ENCODE measurements around the gene PDE8A.
A peak's percentile ranks its signal among the peaks of the same experiment; 100 is the strongest.

Gene PDE8A

DNA sequence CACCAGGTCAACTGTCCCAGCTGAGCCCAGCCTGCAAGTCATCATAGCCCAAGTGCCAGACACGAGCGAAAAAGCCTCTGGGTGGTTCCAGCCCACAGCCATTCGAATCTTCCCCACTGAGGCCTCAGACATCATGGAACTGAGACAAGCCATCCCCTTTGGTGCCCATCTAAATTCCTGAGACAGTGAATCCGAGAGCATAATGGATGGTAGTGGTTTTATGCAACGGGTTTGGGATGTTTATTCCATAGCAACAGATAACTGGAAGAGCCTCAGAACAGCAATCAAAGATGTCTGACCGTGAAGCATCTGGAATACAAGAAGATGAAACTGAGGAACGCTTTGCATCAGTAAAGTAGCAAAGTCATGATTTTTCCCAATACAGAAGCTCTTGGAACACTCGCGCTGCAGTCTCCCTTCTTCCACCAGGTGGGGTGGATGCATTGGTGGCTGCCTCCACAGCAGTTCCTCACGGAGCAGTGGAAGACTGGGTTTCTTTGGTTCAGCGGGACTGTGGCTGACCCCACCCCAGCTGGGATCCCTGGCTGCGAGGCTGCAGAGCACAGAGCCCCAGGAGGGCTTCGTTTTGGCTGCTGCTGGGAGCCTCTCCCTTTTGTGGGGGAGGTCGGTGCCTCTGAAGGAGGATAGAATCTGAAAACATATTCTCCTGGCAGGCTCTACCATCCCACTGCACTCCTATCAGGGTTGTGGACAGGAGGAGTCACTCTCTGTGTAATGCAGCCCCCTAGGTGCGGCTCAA is 26.4 kb upstream of the PDE8A start (continued):
- TF ChIP-seq, protein P1, sequence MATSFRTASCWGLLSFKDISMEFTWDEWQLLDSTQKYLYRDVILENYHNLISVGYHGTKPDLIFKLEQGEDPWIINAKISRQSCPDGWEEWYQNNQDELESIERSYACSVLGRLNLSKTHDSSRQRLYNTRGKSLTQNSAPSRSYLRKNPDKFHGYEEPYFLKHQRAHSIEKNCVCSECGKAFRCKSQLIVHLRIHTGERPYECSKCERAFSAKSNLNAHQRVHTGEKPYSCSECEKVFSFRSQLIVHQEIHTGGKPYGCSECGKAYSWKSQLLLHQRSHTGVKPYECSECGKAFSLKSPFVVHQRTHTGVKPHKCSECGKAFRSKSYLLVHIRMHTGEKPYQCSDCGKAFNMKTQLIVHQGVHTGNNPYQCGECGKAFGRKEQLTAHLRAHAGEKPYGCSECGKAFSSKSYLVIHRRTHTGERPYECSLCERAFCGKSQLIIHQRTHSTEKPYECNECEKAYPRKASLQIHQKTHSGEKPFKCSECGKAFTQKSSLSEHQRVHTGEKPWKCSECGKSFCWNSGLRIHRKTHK (tag by site-specific recombination; IDR thresholded peaks at IDR 0.05) = no peak
- TF ChIP-seq ZNF654 (tag by site-specific recombination; IDR thresholded peaks at IDR 0.05; ENCODE audit: low read depth) (peak; percentile 60), GLIS1 (tag by site-specific recombination; IDR thresholded peaks at IDR 0.05) (peak; percentile 46), ZNF292 (tag by site-specific recombination; IDR thresholded peaks at IDR 0.05; ENCODE audit: borderline replicate concordance, low read depth) (no peak), ZBTB17 (tag by site-specific recombination; IDR thresholded peaks at IDR 0.05) (peak; percentile 57), ZNF221 (tag by site-specific recombination; IDR thresholded peaks at IDR 0.05; ENCODE audit: borderline replicate concordance) (no peak)
- TF ChIP-seq, protein P2, sequence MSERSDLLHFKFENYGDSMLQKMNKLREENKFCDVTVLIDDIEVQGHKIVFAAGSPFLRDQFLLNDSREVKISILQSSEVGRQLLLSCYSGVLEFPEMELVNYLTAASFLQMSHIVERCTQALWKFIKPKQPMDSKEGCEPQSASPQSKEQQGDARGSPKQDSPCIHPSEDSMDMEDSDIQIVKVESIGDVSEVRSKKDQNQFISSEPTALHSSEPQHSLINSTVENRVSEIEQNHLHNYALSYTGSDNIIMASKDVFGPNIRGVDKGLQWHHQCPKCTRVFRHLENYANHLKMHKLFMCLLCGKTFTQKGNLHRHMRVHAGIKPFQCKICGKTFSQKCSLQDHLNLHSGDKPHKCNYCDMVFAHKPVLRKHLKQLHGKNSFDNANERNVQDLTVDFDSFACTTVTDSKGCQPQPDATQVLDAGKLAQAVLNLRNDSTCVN (tag by site-specific recombination; optimal IDR thresholded peaks at IDR 0.05) = no peak

- ChIA-PET CTCF (interaction anchor here (1.0 to 2.6 kb wide), 4 partner anchors 22 to 90 kb away, joined by 3 to 9 read pairs (median 6); no protein-coding TSS in a partner anchor), POLR2A (no interaction called here)
- Histone ChIP-seq H3K36me3 (ENCODE audit: control insufficient read depth in 2 of 2, insufficient read depth in 1 of 2, low read length in 2 of 2) (no peaks in the 10 kb centered on the region), H3K4me3 (ENCODE audit: low read depth, low read length) (no peak overlapping the region), H3K4me1 (ENCODE audit: control insufficient read depth, insufficient read depth, low read length) (no peaks in the 10 kb centered on the region), H3K27ac (ENCODE audit: extremely low read depth, low read depth, low read length) (no peak overlapping the region), H3K9me3 (ENCODE audit: control insufficient read depth, insufficient read depth, low read depth, low read length) (no peaks in the 10 kb centered on the region)
- TF ChIP-seq YY1 (tag by site-specific recombination; IDR thresholded peaks at IDR 0.05) (no peak), ZNF521 (tag by site-specific recombination; IDR thresholded peaks at IDR 0.05) (0 out of 2 replicates have a peak, but pooled peaks have one; percentile 46), ZNF366 (tag by site-specific recombination; conservative IDR thresholded peaks at IDR 0.05) (peak; percentile 90)
Observed at GRCh38 chr15:84956199-84956598, 25.5 kb upstream of the PDE8A start.

DNA sequence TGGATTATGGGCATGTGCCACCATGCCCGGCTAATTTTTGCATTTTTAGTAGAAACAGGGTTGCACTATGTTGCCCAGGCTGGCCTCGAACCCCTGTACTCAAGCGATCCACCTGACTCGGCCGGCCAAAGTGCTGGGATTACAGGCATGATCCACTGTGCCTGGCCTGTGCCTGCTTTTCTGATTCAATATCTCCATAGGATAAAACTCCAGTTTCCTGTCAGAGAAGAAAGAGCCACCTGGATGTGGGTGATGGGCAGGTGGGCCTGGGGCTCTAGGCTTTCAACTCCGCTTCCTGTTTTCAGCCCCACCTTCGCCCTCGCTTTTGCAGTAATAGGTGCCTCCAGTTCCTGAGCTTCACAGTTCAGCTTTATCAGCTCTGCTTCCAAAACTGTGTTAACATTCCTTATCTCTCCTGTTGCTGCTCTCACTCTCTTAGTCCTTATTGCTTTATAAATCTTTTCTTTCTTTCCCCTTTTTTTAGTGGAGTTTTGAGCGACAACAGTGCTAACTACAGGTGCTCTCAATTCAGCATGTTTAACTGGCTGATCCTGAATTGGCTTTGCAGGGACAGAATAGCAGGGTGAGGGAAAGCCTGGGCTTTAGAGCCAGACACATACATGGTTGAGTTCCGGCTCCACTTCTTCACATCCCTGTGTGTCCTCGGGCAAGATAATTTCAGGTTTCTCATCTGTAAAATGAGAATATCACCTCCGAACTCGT is 21.1 kb upstream of the PDE8A start:
- Histone ChIP-seq H3K36me3 (ENCODE audit: control insufficient read depth in 2 of 2, insufficient read depth in 1 of 2, low read length in 2 of 2) (no peaks in the 10 kb centered on the region), H3K4me3 (ENCODE audit: low read depth, low read length) (no peak overlapping the region), H3K4me1 (ENCODE audit: control insufficient read depth, insufficient read depth, low read length) (no peaks in the 10 kb centered on the region), H3K9me3 (ENCODE audit: control insufficient read depth, insufficient read depth, low read depth, low read length) (no peaks in the 10 kb centered on the region), H3K27ac (ENCODE audit: extremely low read depth, low read depth, low read length) (no peak overlapping the region)
- no peak for TF ChIP-seq GLI2 (tag by site-specific recombination; IDR thresholded peaks at IDR 0.05; ENCODE audit: borderline replicate concordance, low read depth)
- TF ChIP-seq ZFP37 (tag by site-specific recombination; IDR thresholded peaks at IDR 0.05) = no peak
- TF ChIP-seq, protein P3, sequence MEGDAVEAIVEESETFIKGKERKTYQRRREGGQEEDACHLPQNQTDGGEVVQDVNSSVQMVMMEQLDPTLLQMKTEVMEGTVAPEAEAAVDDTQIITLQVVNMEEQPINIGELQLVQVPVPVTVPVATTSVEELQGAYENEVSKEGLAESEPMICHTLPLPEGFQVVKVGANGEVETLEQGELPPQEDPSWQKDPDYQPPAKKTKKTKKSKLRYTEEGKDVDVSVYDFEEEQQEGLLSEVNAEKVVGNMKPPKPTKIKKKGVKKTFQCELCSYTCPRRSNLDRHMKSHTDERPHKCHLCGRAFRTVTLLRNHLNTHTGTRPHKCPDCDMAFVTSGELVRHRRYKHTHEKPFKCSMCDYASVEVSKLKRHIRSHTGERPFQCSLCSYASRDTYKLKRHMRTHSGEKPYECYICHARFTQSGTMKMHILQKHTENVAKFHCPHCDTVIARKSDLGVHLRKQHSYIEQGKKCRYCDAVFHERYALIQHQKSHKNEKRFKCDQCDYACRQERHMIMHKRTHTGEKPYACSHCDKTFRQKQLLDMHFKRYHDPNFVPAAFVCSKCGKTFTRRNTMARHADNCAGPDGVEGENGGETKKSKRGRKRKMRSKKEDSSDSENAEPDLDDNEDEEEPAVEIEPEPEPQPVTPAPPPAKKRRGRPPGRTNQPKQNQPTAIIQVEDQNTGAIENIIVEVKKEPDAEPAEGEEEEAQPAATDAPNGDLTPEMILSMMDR (tag by site-specific recombination; IDR thresholded peaks at IDR 0.05) = no peak
- TF ChIP-seq, protein P4, sequence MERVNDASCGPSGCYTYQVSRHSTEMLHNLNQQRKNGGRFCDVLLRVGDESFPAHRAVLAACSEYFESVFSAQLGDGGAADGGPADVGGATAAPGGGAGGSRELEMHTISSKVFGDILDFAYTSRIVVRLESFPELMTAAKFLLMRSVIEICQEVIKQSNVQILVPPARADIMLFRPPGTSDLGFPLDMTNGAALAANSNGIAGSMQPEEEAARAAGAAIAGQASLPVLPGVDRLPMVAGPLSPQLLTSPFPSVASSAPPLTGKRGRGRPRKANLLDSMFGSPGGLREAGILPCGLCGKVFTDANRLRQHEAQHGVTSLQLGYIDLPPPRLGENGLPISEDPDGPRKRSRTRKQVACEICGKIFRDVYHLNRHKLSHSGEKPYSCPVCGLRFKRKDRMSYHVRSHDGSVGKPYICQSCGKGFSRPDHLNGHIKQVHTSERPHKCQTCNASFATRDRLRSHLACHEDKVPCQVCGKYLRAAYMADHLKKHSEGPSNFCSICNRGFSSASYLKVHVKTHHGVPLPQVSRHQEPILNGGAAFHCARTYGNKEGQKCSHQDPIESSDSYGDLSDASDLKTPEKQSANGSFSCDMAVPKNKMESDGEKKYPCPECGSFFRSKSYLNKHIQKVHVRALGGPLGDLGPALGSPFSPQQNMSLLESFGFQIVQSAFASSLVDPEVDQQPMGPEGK (tag by site-specific recombination; IDR thresholded peaks at IDR 0.05) = no peak
- no peak for TF ChIP-seq ZNF366 (tag by site-specific recombination; conservative IDR thresholded peaks at IDR 0.05)
- TF ChIP-seq BCL6B (tag by site-specific recombination; IDR thresholded peaks at IDR 0.05) = no peak
- ChIA-PET CTCF (no interaction called here), POLR2A (no interaction called here)
